Peyer's patch (tissue), 4 donors: Measurements from ENCODE around the gene LAMA4. TPM values are rescaled to one million over a fixed set of nuclear protein-coding genes. Genes with fewer than 3 reads are reported as not detected.

Source experiments
- DNase-seq, 3 donors: peaks; one replicate each; pipeline ENCODE4 v3.0.0-alpha.2; 2017 to 2019
- H3K27ac ChIP-seq, 4 donors: fragments of 200-600 bp; sonication (generic); one replicate each; pipeline ENCODE4 v1.5.1; 2016 to 2019
- H3K27me3 ChIP-seq, 2 donors: fragments of 200-600 bp; sonication (generic); one replicate each; pipeline ENCODE4 v1.5.1; 2019
- H3K36me3 ChIP-seq, 3 donors: fragments of 200-600 bp; sonication (generic); one replicate each; pipeline ENCODE4 v1.5.1; 2016 to 2019
- H3K4me1 ChIP-seq, 4 donors: fragments of 200-600 bp; sonication (generic); one replicate each; pipeline ENCODE4 v1.5.1; 2016 to 2019
- H3K4me3 ChIP-seq, 4 donors: fragments of 200-600 bp; sonication (generic); 1 replicate in 3 of 4; 2 replicates in 1 of 4; pipeline ENCODE4 v1.5.1; 2016 to 2019; ENCODE audit warnings: mild to moderate bottlenecking in 1 of 4
- H3K9me3 ChIP-seq, 4 donors: fragments of 200-600 bp; sonication (generic); one replicate each; pipeline ENCODE4 v1.5.1; 2016 to 2019; ENCODE audit warnings: mild to moderate bottlenecking in 1 of 4
- CTCF ChIP-seq, 6 experiments: fragments of 450-650 bp in 4 of 6; fragments of 200-600 bp in 2 of 6; sonication (generic) in 1 of 6; IDR thresholded peaks; one replicate each; pipeline ENCODE4 v1.5.1; 2017 to 2019; ENCODE audit warnings: antibody characterized with exemption in 6 of 6, mild to moderate bottlenecking in 3 of 6, moderate library complexity in 1 of 6
- POLR2A ChIP-seq, 2 donors: fragments of 450-650 bp; IDR thresholded peaks; one replicate each; pipeline ENCODE4 v1.5.1; 2017; ENCODE audit warnings: antibody characterized with exemption in 2 of 2, mild to moderate bottlenecking in 2 of 2, moderate library complexity in 2 of 2
- total RNA-seq, 4 donors: library from RNA; depleted of rRNA; stranded (reverse); fragments of >200 nt; gene quantifications; one replicate each; pipeline ENCODE4 v1.1.0, GENCODE V29; 2016

Gene LAMA4
- total RNA-seq, 4 donors from 2014 or later = 10.0 to 99.0 (median 28.9) TPM

GRCh38 chr6:112191509-112192020, 62.8 kb downstream of the LAMA4 start:
- no peaks in the 10 kb centered on the region for H3K27me3 ChIP-seq
- no peak for DNase-seq
- H3K27ac ChIP-seq = no peak overlapping the region
- no peaks in the 10 kb centered on the region for H3K9me3 ChIP-seq
- no peak for TF ChIP-seq CTCF (IDR thresholded peaks at IDR 0.05)
- TF ChIP-seq POLR2A (IDR thresholded peaks at IDR 0.05) = no peak
- no peaks in the 10 kb centered on the region for H3K36me3 ChIP-seq
- H3K4me3 ChIP-seq = no peak overlapping the region
- H3K4me1 ChIP-seq = peaks cover 0 to 4% (median 0%) of the 10 kb centered on the region in 4 donors

- Histone ChIP-seq H3K4me3 (no peak overlapping the region), H3K36me3 (no peaks in the 10 kb centered on the region), H3K27me3 (no peaks in the 10 kb centered on the region), H3K9me3 (no peaks in the 10 kb centered on the region), H3K4me1 (peaks cover 0 to 4% (median 0%) of the 10 kb centered on the region in 4 donors), H3K27ac (no peak overlapping the region)
- DNase-seq = no peak
- TF ChIP-seq POLR2A (IDR thresholded peaks at IDR 0.05) (no peak), CTCF (IDR thresholded peaks at IDR 0.05) (no peak)
These were observed 64.2 kb downstream of the LAMA4 start for GRCh38 chr6:112190164-112190563.

- no peak for DNase-seq
- no peak overlapping the region for H3K4me3 ChIP-seq
- no peaks in the 10 kb centered on the region for H3K27me3 ChIP-seq
- no peak overlapping the region for H3K27ac ChIP-seq
- peaks cover 0 to 4% (median 0%) of the 10 kb centered on the region in 4 donors for H3K4me1 ChIP-seq
- TF ChIP-seq POLR2A (IDR thresholded peaks at IDR 0.05) = no peak
- TF ChIP-seq CTCF (IDR thresholded peaks at IDR 0.05) = no peak
- H3K9me3 ChIP-seq = no peaks in the 10 kb centered on the region
- no peaks in the 10 kb centered on the region for H3K36me3 ChIP-seq
These were observed 64.9 kb downstream of the LAMA4 start for GRCh38 chr6:112189494-112189893.

- no peak for DNase-seq
- Histone ChIP-seq H3K9me3 (no peaks in the 10 kb centered on the region), H3K27me3 (no peaks in the 10 kb centered on the region), H3K4me1 (peaks cover 0 to 4% (median 0%) of the 10 kb centered on the region in 4 donors), H3K4me3 (no peak overlapping the region), H3K36me3 (no peaks in the 10 kb centered on the region), H3K27ac (no peak overlapping the region)
- no peak for TF ChIP-seq POLR2A (IDR thresholded peaks at IDR 0.05)
- no peak for TF ChIP-seq CTCF (IDR thresholded peaks at IDR 0.05)
These were observed 65.5 kb downstream of the LAMA4 start for GRCh38 chr6:112188906-112189305.

- Histone ChIP-seq H3K27me3 (no peaks in the 10 kb centered on the region), H3K36me3 (no peaks in the 10 kb centered on the region), H3K4me1 (peaks cover 0 to 4% (median 0%) of the 10 kb centered on the region in 4 donors), H3K9me3 (no peaks in the 10 kb centered on the region), H3K4me3 (no peak overlapping the region), H3K27ac (no peak overlapping the region)
- no peak for TF ChIP-seq POLR2A (IDR thresholded peaks at IDR 0.05)
- TF ChIP-seq CTCF (IDR thresholded peaks at IDR 0.05) = no peak
- DNase-seq = no peak
These were observed 66.6 kb downstream of the LAMA4 start for GRCh38 chr6:112187736-112188135.

GRCh38 chr6:112184951-112185350, 69.4 kb downstream of the LAMA4 start:
- H3K36me3 ChIP-seq = no peaks in the 10 kb centered on the region
- DNase-seq = no peak
- peaks cover 0 to 2% (median 0%) of the 10 kb centered on the region in 4 donors for H3K4me1 ChIP-seq
- no peaks in the 10 kb centered on the region for H3K9me3 ChIP-seq
- H3K27me3 ChIP-seq = no peaks in the 10 kb centered on the region
- TF ChIP-seq POLR2A (IDR thresholded peaks at IDR 0.05) (no peak), CTCF (IDR thresholded peaks at IDR 0.05) (no peak)
- H3K4me3 ChIP-seq = no peak overlapping the region
- no peak overlapping the region for H3K27ac ChIP-seq
